ENCODE results near the gene RCCD1.

The RCCD1 gene

DNA sequence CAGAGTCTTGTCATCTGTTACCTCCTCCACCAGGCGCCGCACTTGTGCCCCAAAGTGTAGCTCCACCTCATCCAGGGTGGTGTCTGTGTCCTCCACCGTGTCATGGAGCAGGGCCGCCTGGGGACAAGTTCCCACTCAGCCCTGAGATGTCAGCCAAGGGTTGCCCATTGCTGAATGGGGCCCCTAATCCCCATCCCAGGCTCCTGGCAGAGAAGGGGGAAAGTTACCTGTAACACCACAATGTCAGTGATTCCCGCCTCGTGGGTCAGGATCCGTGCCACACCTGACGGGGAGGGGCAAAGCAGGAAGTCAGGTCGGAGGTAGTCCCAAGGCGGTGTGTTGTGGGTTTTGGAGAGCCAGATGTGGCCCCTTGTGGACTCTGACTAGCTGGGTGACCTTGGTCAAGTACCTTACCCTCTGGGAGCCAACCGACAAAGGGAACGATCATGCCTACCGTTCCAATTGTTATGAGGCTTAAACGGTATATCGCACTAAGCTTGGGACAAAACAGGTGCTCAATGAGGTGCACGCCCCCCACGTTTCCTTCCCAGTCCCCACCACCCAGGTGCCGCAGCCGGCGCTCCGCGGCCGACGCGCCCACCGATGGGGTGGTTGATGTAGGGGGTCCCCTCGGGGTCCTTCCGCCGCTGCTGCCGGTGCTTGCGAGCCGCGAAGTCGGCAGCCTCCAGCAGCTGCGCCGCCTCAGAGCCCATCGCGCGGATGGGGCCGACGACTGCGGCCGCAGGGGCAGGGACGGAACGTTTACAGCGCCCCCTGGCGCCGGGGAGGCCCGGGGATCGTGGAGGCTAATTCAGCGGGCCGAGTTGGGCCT is 22.6 kb upstream of the RCCD1 start, which contains the start of gene HDDC3:
Gene HDDC3 (minus strand): TSS at position 722 of the 832 bp plus-strand sequence. CDS start 9 bp downstream, at position 713.
- Histone ChIP-seq H3K9ac (ENCODE audit: low read length) (peak within 1 kb of the TSS; percentile 93), H2AFZ (ENCODE audit: low read depth, low read length) (peak within 1 kb of the TSS; percentile 85), H3K4me3 (ENCODE audit: insufficient read depth in 1 of 2, low read depth in 1 of 2, low read length in 2 of 2) (peak within 1 kb of the TSS; percentile 71 to 90), H3K18ac (ENCODE audit: low read depth in 1 of 2, low read length in 2 of 2) (peak within 1 kb of the TSS in 1 of 2 experiments; percentile 61), H3K79me1 (replicated peaks; ENCODE audit: low read length, poor library complexity, severe bottlenecking) (peaks cover 17% of the 10 kb centered on the region), H4K91ac (ENCODE audit: low read length) (no peak within 1 kb of the TSS), H3K27me3 (ENCODE audit: control insufficient read depth in 1 of 2, insufficient read depth in 1 of 2, low read length in 2 of 2) (no peaks in the 10 kb centered on the region), H4K8ac (ENCODE audit: low read length) (peak within 1 kb of the TSS; percentile 61), H3K4me2 (ENCODE audit: low read length, poor library complexity, severe bottlenecking) (peak within 1 kb of the TSS; percentile 74), H3K4ac (ENCODE audit: low read depth in 1 of 2, low read length in 2 of 2) (peak within 1 kb of the TSS in 1 of 2 experiments; percentile 9), H2AK5ac (ENCODE audit: low read length, severe bottlenecking) (no peak within 1 kb of the TSS), H3K4me1 (ENCODE audit: control insufficient read depth, insufficient read depth, low read depth, low read length) (peaks cover 22% of the 10 kb centered on the region), H2BK5ac (ENCODE audit: low read depth, low read length, poor library complexity, severe bottlenecking) (no peak within 1 kb of the TSS), H3K36me3 (ENCODE audit: control insufficient read depth in 1 of 2, insufficient read depth in 2 of 2, low read depth in 1 of 2, low read length in 2 of 2) (peaks cover 7 to 9% of the 10 kb centered on the region in 2 experiments), H3K23ac (ENCODE audit: low read length in 2 of 2) (peak within 1 kb of the TSS in 1 of 2 experiments; percentile 34), H3K27ac (ENCODE audit: low read length, poor library complexity, severe bottlenecking) (no peak within 1 kb of the TSS), H2BK120ac (ENCODE audit: low read depth, low read length) (no peak within 1 kb of the TSS), H3K14ac (ENCODE audit: low read length in 2 of 2) (peak within 1 kb of the TSS in 1 of 2 experiments; percentile 84), H2BK12ac (ENCODE audit: low read length in 2 of 2) (peak within 1 kb of the TSS in 1 of 2 experiments; percentile 0), H3K9me3 (ENCODE audit: control insufficient read depth, low read length) (no peaks in the 10 kb centered on the region), H2BK15ac (ENCODE audit: low read depth, poor library complexity, severe bottlenecking) (no peak within 1 kb of the TSS)
- DNase-seq, result peak; percentile 86
- under 1% methylated on average over 42 of the region's 52 CpGs for WGBS

DNA sequence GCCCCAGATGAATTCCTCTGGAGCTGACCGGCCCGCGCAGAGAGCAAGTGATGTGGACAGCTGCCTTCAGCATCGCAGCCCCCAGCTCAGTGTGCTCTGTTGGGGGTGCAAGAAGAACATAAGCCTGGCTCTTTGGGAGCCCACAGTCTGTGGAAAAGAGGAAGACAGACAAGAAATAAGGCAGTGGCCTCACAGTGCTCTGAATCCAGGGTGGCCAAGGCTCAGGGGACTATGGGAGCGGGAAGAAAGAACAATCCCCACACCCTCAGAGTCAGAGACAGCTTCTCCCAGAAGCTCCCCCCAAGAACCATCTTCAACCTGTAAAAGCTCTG is 22.1 kb upstream of the RCCD1 start:
- no peak overlapping the region for H2BK120ac ChIP-seq (ENCODE audit: low read depth, low read length)
- no peaks in the 10 kb centered on the region for H3K27me3 ChIP-seq (ENCODE audit: control insufficient read depth in 1 of 2, insufficient read depth in 1 of 2, low read length in 2 of 2)
- H3K27ac ChIP-seq (ENCODE audit: low read length, poor library complexity, severe bottlenecking), result no peak overlapping the region
- peak overlapping the region; percentile 93 for H3K9ac ChIP-seq (ENCODE audit: low read length)
- WGBS, result 60% methylated on average over 2 of the region's 5 CpGs
- H3K9me3 ChIP-seq (ENCODE audit: control insufficient read depth, low read length), result no peaks in the 10 kb centered on the region
- no peak overlapping the region for H2BK12ac ChIP-seq (ENCODE audit: low read length in 2 of 2)
- no peak for DNase-seq
- H2AK5ac ChIP-seq (ENCODE audit: low read length, severe bottlenecking), result no peak overlapping the region
- no peak overlapping the region for H3K23ac ChIP-seq (ENCODE audit: low read length in 2 of 2)
- peaks cover 18% of the 10 kb centered on the region for H3K79me1 ChIP-seq (replicated peaks; ENCODE audit: low read length, poor library complexity, severe bottlenecking)
- H3K36me3 ChIP-seq (ENCODE audit: control insufficient read depth in 1 of 2, insufficient read depth in 2 of 2, low read depth in 1 of 2, low read length in 2 of 2), result peaks cover 7 to 11% of the 10 kb centered on the region in 2 experiments
- no peak overlapping the region for H2BK5ac ChIP-seq (ENCODE audit: low read depth, low read length, poor library complexity, severe bottlenecking)
- no peak overlapping the region for H4K91ac ChIP-seq (ENCODE audit: low read length)
- H3K4me1 ChIP-seq (ENCODE audit: control insufficient read depth, insufficient read depth, low read depth, low read length), result peaks cover 22% of the 10 kb centered on the region
- no peak overlapping the region for H3K4me2 ChIP-seq (ENCODE audit: low read length, poor library complexity, severe bottlenecking)
- no peak overlapping the region for H2BK15ac ChIP-seq (ENCODE audit: low read depth, poor library complexity, severe bottlenecking)
- peak overlapping the region in 1 of 2 experiments; percentile 90 for H3K4me3 ChIP-seq (ENCODE audit: insufficient read depth in 1 of 2, low read depth in 1 of 2, low read length in 2 of 2)
- no peak overlapping the region for H3K4ac ChIP-seq (ENCODE audit: low read depth in 1 of 2, low read length in 2 of 2)
- no peak overlapping the region for H4K8ac ChIP-seq (ENCODE audit: low read length)
- no peak overlapping the region for H3K14ac ChIP-seq (ENCODE audit: low read length in 2 of 2)
- no peak overlapping the region for H3K18ac ChIP-seq (ENCODE audit: low read depth in 1 of 2, low read length in 2 of 2)
- H2AFZ ChIP-seq (ENCODE audit: low read depth, low read length), result no peak overlapping the region

DNA sequence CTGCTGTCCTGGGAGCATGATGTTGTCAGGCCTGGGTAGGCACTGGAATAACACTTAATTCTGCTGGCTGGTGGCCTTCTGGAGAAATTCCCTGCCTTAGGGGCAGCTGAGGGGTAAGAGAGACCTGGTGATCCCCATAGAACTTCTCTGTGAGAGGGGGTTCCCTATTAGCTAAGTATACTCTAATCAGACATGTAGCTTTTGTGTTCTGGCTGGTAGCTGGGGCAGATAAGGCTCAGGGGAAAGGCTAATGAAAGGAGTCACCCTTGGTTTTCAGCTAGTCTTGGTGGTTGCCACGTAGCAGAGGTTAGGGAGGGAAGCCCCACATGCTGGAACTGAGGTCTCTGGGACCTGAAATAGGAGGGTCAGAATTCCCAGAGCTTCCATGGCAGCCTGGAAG is 21.4 kb upstream of the RCCD1 start:
- no peak overlapping the region for H2AFZ ChIP-seq (ENCODE audit: low read depth, low read length)
- H4K91ac ChIP-seq (ENCODE audit: low read length), result no peak overlapping the region
- H3K9ac ChIP-seq (ENCODE audit: low read length), result peak overlapping the region; percentile 10
- no peak overlapping the region for H3K18ac ChIP-seq (ENCODE audit: low read depth in 1 of 2, low read length in 2 of 2)
- no peaks in the 10 kb centered on the region for H3K27me3 ChIP-seq (ENCODE audit: control insufficient read depth in 1 of 2, insufficient read depth in 1 of 2, low read length in 2 of 2)
- H3K4me3 ChIP-seq (ENCODE audit: insufficient read depth in 1 of 2, low read depth in 1 of 2, low read length in 2 of 2), result no peak overlapping the region
- H4K8ac ChIP-seq (ENCODE audit: low read length), result no peak overlapping the region
- H3K27ac ChIP-seq (ENCODE audit: low read length, poor library complexity, severe bottlenecking), result no peak overlapping the region
- WGBS, result 18% methylated on average over 1 of the region's 1 CpG
- H3K36me3 ChIP-seq (ENCODE audit: control insufficient read depth in 1 of 2, insufficient read depth in 2 of 2, low read depth in 1 of 2, low read length in 2 of 2), result peaks cover 8 to 17% of the 10 kb centered on the region in 2 experiments
- no peak overlapping the region for H2BK12ac ChIP-seq (ENCODE audit: low read length in 2 of 2)
- H3K4me1 ChIP-seq (ENCODE audit: control insufficient read depth, insufficient read depth, low read depth, low read length), result peaks cover 22% of the 10 kb centered on the region
- H2AK5ac ChIP-seq (ENCODE audit: low read length, severe bottlenecking), result no peak overlapping the region
- no peak overlapping the region for H2BK15ac ChIP-seq (ENCODE audit: low read depth, poor library complexity, severe bottlenecking)
- H3K9me3 ChIP-seq (ENCODE audit: control insufficient read depth, low read length), result no peaks in the 10 kb centered on the region
- H3K14ac ChIP-seq (ENCODE audit: low read length in 2 of 2), result no peak overlapping the region
- H3K4ac ChIP-seq (ENCODE audit: low read depth in 1 of 2, low read length in 2 of 2), result no peak overlapping the region
- no peak overlapping the region for H3K23ac ChIP-seq (ENCODE audit: low read length in 2 of 2)
- no peak for DNase-seq
- no peak overlapping the region for H2BK120ac ChIP-seq (ENCODE audit: low read depth, low read length)
- H2BK5ac ChIP-seq (ENCODE audit: low read depth, low read length, poor library complexity, severe bottlenecking), result no peak overlapping the region
- H3K79me1 ChIP-seq (replicated peaks; ENCODE audit: low read length, poor library complexity, severe bottlenecking), result peaks cover 23% of the 10 kb centered on the region
- no peak overlapping the region for H3K4me2 ChIP-seq (ENCODE audit: low read length, poor library complexity, severe bottlenecking)

DNA sequence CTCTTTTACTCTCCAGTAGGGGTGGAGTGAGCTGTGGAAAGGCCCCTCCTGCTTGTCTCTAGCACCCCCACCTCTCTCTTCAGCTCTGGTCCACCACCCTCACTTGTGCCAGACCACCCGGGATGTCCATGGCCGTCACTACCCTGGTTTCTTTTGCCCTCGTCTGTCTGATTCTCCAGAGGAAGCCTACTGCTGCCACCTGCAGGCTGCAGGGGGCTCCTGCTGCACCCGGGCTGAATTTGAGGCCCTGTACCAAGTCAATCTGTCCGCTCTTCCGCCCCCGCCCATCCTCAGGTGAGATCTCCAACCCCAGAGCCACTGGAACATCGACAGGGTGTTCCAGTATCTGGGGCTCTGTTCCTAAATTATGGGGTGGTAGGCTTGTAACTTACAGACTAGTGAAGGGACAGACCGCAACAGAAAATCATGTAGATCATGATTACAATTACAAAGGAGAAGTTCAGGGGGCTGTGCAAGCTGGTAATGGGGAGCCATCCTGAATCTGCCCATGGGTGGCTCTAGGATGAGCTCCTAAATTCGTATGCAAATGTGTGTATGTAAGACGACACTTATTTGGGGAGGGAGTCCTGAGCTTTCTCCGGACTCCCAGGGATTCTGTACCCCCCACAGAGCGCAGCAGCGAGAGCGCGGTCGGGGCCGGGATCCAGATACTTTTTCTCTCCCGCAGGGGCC is 20.3 kb upstream of the RCCD1 start:
- Histone ChIP-seq H3K9ac (ENCODE audit: low read length) (peak overlapping the region; percentile 95), H2BK5ac (ENCODE audit: low read depth, low read length, poor library complexity, severe bottlenecking) (no peak overlapping the region), H4K91ac (ENCODE audit: low read length) (no peak overlapping the region), H3K27ac (ENCODE audit: low read length, poor library complexity, severe bottlenecking) (peak overlapping the region; percentile 13), H2AK5ac (ENCODE audit: low read length, severe bottlenecking) (peak overlapping the region; percentile 10), H3K14ac (ENCODE audit: low read length in 2 of 2) (no peak overlapping the region), H3K18ac (ENCODE audit: low read depth in 1 of 2, low read length in 2 of 2) (peak overlapping the region in 1 of 2 experiments; percentile 50), H3K4me2 (ENCODE audit: low read length, poor library complexity, severe bottlenecking) (peak overlapping the region; percentile 99), H4K8ac (ENCODE audit: low read length) (no peak overlapping the region), H3K27me3 (ENCODE audit: control insufficient read depth in 1 of 2, insufficient read depth in 1 of 2, low read length in 2 of 2) (no peaks in the 10 kb centered on the region), H3K36me3 (ENCODE audit: control insufficient read depth in 1 of 2, insufficient read depth in 2 of 2, low read depth in 1 of 2, low read length in 2 of 2) (peaks cover 17 to 27% of the 10 kb centered on the region in 2 experiments), H2AFZ (ENCODE audit: low read depth, low read length) (peak overlapping the region; percentile 96), H3K4me1 (ENCODE audit: control insufficient read depth, insufficient read depth, low read depth, low read length) (peaks cover 22% of the 10 kb centered on the region), H3K23ac (ENCODE audit: low read length in 2 of 2) (no peak overlapping the region), H3K4ac (ENCODE audit: low read depth in 1 of 2, low read length in 2 of 2) (no peak overlapping the region), H3K4me3 (ENCODE audit: insufficient read depth in 1 of 2, low read depth in 1 of 2, low read length in 2 of 2) (peak overlapping the region; percentile 81 to 93), H2BK15ac (ENCODE audit: low read depth, poor library complexity, severe bottlenecking) (no peak overlapping the region), H3K9me3 (ENCODE audit: control insufficient read depth, low read length) (no peaks in the 10 kb centered on the region), H2BK120ac (ENCODE audit: low read depth, low read length) (no peak overlapping the region), H3K79me1 (replicated peaks; ENCODE audit: low read length, poor library complexity, severe bottlenecking) (peaks cover 29% of the 10 kb centered on the region), H2BK12ac (ENCODE audit: low read length in 2 of 2) (no peak overlapping the region)
- 2% methylated on average over 19 of the region's 19 CpGs for WGBS
- DNase-seq, result peak; percentile 84

Data from mesenchymal stem cell (in vitro differentiated cells and primary cell).